HG03469 (cell line): ENCODE results near the gene CCDC152.

ENCODE experiments used
- ATAC-seq: cut with Tn5 transposase; IDR thresholded peaks from one replicate; pipeline ENCODE4 v1.9.1; 2021; ENCODE audit warnings: mild to moderate bottlenecking, moderate library complexity, moderate number of reproducible peaks; ENCODE audit not compliant: unreplicated experiment

CCDC152 gene

GRCh38 chr5:42779083-42779482, 22.5 kb downstream of the CCDC152 start:
- no peak for ATAC-seq

- ATAC-seq = no peak
Observed at GRCh38 chr5:42781584-42781983, 25.0 kb downstream of the CCDC152 start.

- no peak for ATAC-seq
Observed at GRCh38 chr5:42784132-42784531, 27.5 kb downstream of the CCDC152 start.

GRCh38 chr5:42785756-42786155, 29.1 kb downstream of the CCDC152 start:
- no peak for ATAC-seq

- ATAC-seq = no peak
Observed at GRCh38 chr5:42787073-42787472, 30.5 kb downstream of the CCDC152 start.

- ATAC-seq = no peak
Observed at GRCh38 chr5:42787845-42788244, 31.2 kb downstream of the CCDC152 start.

GRCh38 chr5:42791151-42791550, 34.5 kb downstream of the CCDC152 start:
- no peak for ATAC-seq

GRCh38 chr5:42798284-42799240, 41.9 kb downstream of the CCDC152 start:
- no peak for ATAC-seq

GRCh38 chr5:42799241-42799608, 42.6 kb downstream of the CCDC152 start:
- no peak for ATAC-seq

- ATAC-seq = no peak
Observed at GRCh38 chr5:42799668-42800114, 43.1 kb downstream of the CCDC152 start.

GRCh38 chr5:42800748-42801330, 44.2 kb downstream of the CCDC152 start:
- ATAC-seq = no peak

GRCh38 chr5:42801516-42802166, 45.0 kb downstream of the CCDC152 start:
- ATAC-seq = no peak

GRCh38 chr5:42804717-42805339, 48.2 kb downstream of the CCDC152 start:
- no peak for ATAC-seq

GRCh38 chr5:42806004-42806700, 49.5 kb downstream of the CCDC152 start:
- no peak for ATAC-seq

GRCh38 chr5:42806701-42807262, 50.2 kb downstream of the CCDC152 start:
- ATAC-seq = no peak

GRCh38 chr5:42807722-42808447, 51.3 kb downstream of the CCDC152 start:
- ATAC-seq = no peak

- no peak for ATAC-seq
Observed at GRCh38 chr5:42808888-42809611, 52.4 kb downstream of the CCDC152 start.

GRCh38 chr5:42810834-42811590, 54.4 kb downstream of the CCDC152 start:
- ATAC-seq = no peak
